Loucy (cell line): ENCODE measurements around the gene WDR17.

ENCODE experiments used
- H2AFZ ChIP-seq: fragments of 200-600 bp; sonication (generic); 2 replicates; pipeline ENCODE4 v1.6.0; 2016; ENCODE audit warnings: antibody characterized with exemption, mild to moderate bottlenecking, low read length, moderate library complexity
- H3F3A ChIP-seq: fragments of 200-600 bp; 2 replicates; pipeline ENCODE4 v1.6.0; 2016; ENCODE audit warnings: antibody characterized with exemption, low read depth, mild to moderate bottlenecking
- H3K27me3 ChIP-seq: fragments of 200-600 bp; sonication (generic); 2 replicates; pipeline ENCODE4 v1.6.1; 2014; ENCODE audit warnings: low read length, mild to moderate bottlenecking; ENCODE audit not compliant: insufficient read depth, poor library complexity, severe bottlenecking
- H3K36me3 ChIP-seq: fragments of 200-600 bp; sonication (generic); 2 replicates; pipeline ENCODE4 v1.6.1; 2016; ENCODE audit warnings: low read length; ENCODE audit not compliant: insufficient read depth
- H3K4me1 ChIP-seq: fragments of 200-600 bp; sonication (generic); 2 replicates; pipeline ENCODE4 v1.5.1; 2014; ENCODE audit warnings: low read length, mild to moderate bottlenecking; ENCODE audit not compliant: insufficient read depth, poor library complexity, severe bottlenecking
- H3K4me2 ChIP-seq: fragments of 200-600 bp; sonication (generic); 2 replicates; pipeline ENCODE4 v1.6.0; 2014; ENCODE audit warnings: antibody characterized with exemption, low read length, low read depth, mild to moderate bottlenecking; ENCODE audit not compliant: poor library complexity, severe bottlenecking
- H3K4me3 ChIP-seq: fragments of 200-600 bp; sonication (generic); 2 replicates; pipeline ENCODE4 v1.5.1; 2014; ENCODE audit warnings: low read length, mild to moderate bottlenecking, mixed read lengths; ENCODE audit not compliant: poor library complexity, severe bottlenecking
- H3K79me2 ChIP-seq: fragments of 200-600 bp; sonication (generic); 2 replicates; pipeline ENCODE4 v1.6.1; 2014; ENCODE audit warnings: low read length; ENCODE audit not compliant: insufficient read depth
- H3K9ac ChIP-seq: fragments of 200-600 bp; sonication (generic); 2 replicates; pipeline ENCODE4 v1.6.0; 2014; ENCODE audit warnings: mild to moderate bottlenecking, low read depth, low read length, moderate library complexity; ENCODE audit not compliant: poor library complexity, severe bottlenecking
- H3K9me2 ChIP-seq: fragments of 200-600 bp; sonication (generic); replicated peaks from 2 replicates; pipeline ENCODE4 v1.6.1; 2016; ENCODE audit warnings: low read depth, low read length, mixed read lengths
- H3K9me3 ChIP-seq: fragments of 200-600 bp; sonication (generic); 2 replicates; pipeline ENCODE4 v1.6.1; 2014; ENCODE audit warnings: mild to moderate bottlenecking, antibody characterized with exemption, low read length, low read depth; ENCODE audit not compliant: insufficient read depth
- H4K20me1 ChIP-seq: fragments of 200-600 bp; sonication (generic); 2 replicates; pipeline ENCODE4 v1.6.0; 2014; ENCODE audit warnings: antibody characterized with exemption, low read length, mild to moderate bottlenecking; ENCODE audit not compliant: insufficient read depth, poor library complexity, severe bottlenecking
- EZH2phosphoT487 ChIP-seq: fragments of 200-600 bp; IDR thresholded peaks from 2 replicates; pipeline ENCODE4 v1.6.1; 2018; ENCODE audit warnings: antibody characterized with exemption, mild to moderate bottlenecking, moderate library complexity, borderline replicate concordance
- TF ChIP-seq, protein P1 (sequence below): fragments of 200-600 bp; sonication (generic); conservative IDR thresholded peaks from 2 replicates; pipeline ENCODE4 v1.5.1; 2014; ENCODE audit warnings: mild to moderate bottlenecking, antibody characterized with exemption, low read length

The WDR17 gene

DNA sequence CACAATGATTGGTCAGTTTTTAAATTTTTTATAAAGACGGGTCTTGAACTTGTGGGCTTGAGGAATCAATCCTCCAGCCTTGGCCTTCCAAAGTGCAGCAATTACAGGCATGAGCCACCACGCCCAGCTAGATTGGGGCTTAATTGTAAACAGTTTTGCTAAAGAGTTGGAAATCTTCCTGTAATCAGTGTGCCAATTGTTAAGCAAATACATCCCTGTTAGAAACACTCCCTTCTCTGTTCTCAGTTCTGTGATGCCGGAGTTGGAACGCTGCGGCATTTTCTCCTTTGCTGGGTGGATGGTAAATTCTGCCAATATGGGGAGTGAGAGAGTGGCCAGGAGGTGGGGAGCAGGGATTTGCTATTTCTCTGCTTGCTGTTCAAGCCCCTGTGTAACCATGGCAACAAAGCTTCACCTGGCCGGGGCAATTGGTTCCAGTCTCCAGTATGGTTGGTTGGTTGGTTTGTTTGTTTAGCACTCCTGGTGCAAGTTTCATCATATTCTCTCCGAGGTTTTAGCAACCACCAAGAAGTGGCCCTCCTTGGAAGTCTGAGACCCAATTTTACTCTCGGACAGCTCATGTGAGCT lies 132.8 kb downstream of the WDR17 start:
- H3K9me2 ChIP-seq, result no peaks in the 10 kb centered on the region
- H2AFZ ChIP-seq, result no peak overlapping the region
- H3K9ac ChIP-seq, result no peak overlapping the region
- no peaks in the 10 kb centered on the region for H3K79me2 ChIP-seq
- no peaks in the 10 kb centered on the region for H3K9me3 ChIP-seq
- H3K4me2 ChIP-seq, result no peak overlapping the region
- no peaks in the 10 kb centered on the region for H4K20me1 ChIP-seq
- H3K4me1 ChIP-seq, result peaks cover 3% of the 10 kb centered on the region
- H3K27me3 ChIP-seq, result peaks cover 6% of the 10 kb centered on the region
- TF ChIP-seq EZH2phosphoT487, result no peak
- TF ChIP-seq, protein P1, sequence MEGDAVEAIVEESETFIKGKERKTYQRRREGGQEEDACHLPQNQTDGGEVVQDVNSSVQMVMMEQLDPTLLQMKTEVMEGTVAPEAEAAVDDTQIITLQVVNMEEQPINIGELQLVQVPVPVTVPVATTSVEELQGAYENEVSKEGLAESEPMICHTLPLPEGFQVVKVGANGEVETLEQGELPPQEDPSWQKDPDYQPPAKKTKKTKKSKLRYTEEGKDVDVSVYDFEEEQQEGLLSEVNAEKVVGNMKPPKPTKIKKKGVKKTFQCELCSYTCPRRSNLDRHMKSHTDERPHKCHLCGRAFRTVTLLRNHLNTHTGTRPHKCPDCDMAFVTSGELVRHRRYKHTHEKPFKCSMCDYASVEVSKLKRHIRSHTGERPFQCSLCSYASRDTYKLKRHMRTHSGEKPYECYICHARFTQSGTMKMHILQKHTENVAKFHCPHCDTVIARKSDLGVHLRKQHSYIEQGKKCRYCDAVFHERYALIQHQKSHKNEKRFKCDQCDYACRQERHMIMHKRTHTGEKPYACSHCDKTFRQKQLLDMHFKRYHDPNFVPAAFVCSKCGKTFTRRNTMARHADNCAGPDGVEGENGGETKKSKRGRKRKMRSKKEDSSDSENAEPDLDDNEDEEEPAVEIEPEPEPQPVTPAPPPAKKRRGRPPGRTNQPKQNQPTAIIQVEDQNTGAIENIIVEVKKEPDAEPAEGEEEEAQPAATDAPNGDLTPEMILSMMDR, result no peak
- no peaks in the 10 kb centered on the region for H3F3A ChIP-seq
- H3K4me3 ChIP-seq, result no peak overlapping the region
- no peaks in the 10 kb centered on the region for H3K36me3 ChIP-seq

DNA sequence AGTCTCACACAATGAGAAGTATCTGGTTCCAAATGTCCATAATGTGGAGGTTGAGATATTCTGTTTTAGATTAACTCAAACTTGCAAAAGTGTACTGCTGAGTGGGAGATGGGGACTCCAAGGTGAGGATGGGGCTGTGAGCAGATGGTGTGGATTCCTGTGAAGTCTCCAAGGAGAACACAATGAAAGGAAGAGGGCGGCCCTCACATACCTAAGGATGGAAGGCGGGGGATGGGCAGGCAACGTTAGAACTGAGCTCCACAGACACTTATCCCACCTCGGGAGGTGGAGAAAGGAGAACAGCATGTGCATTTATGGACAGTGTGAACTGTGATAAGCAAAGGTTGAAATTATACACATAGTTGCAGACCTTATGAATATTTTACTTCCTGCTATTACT lies 139.7 kb downstream of the WDR17 start:
- no peaks in the 10 kb centered on the region for H3K4me1 ChIP-seq
- H3K27me3 ChIP-seq, result no peaks in the 10 kb centered on the region
- no peak overlapping the region for H2AFZ ChIP-seq
- H3K4me2 ChIP-seq, result no peak overlapping the region
- H4K20me1 ChIP-seq, result no peaks in the 10 kb centered on the region
- H3K9me2 ChIP-seq, result no peaks in the 10 kb centered on the region
- no peak overlapping the region for H3K4me3 ChIP-seq
- H3K9me3 ChIP-seq, result no peaks in the 10 kb centered on the region
- H3K79me2 ChIP-seq, result no peaks in the 10 kb centered on the region
- no peak for TF ChIP-seq EZH2phosphoT487
- no peaks in the 10 kb centered on the region for H3F3A ChIP-seq
- H3K36me3 ChIP-seq, result no peaks in the 10 kb centered on the region
- no peak overlapping the region for H3K9ac ChIP-seq

DNA sequence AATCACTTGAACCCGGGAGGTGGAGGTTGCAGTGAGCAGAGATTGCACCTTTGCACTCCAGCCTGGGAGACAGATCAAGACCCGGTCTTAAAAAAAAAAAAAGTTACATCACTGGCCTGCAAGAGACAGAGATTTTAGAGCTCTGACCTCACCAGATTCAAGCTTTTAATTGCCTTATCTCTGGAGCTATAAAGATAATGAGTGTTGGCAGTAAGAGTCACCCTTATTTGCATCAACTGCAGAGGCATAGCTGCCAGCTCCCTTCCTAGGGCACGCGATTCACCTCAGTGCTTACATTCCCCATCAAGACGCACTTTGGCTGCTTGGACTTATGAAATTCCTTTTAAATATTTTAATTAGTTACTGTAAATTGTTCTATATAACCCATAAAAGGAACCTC lies 142.2 kb downstream of the WDR17 start:
- H3K4me2 ChIP-seq, result no peak overlapping the region
- no peaks in the 10 kb centered on the region for H3F3A ChIP-seq
- no peaks in the 10 kb centered on the region for H3K79me2 ChIP-seq
- H2AFZ ChIP-seq, result no peak overlapping the region
- H3K9me3 ChIP-seq, result no peaks in the 10 kb centered on the region
- no peaks in the 10 kb centered on the region for H3K4me1 ChIP-seq
- no peak overlapping the region for H3K9ac ChIP-seq
- H3K9me2 ChIP-seq, result no peaks in the 10 kb centered on the region
- no peaks in the 10 kb centered on the region for H4K20me1 ChIP-seq
- TF ChIP-seq, protein P1, result no peak
- TF ChIP-seq EZH2phosphoT487, result no peak
- H3K36me3 ChIP-seq, result no peaks in the 10 kb centered on the region
- H3K4me3 ChIP-seq, result no peak overlapping the region
- no peaks in the 10 kb centered on the region for H3K27me3 ChIP-seq

DNA sequence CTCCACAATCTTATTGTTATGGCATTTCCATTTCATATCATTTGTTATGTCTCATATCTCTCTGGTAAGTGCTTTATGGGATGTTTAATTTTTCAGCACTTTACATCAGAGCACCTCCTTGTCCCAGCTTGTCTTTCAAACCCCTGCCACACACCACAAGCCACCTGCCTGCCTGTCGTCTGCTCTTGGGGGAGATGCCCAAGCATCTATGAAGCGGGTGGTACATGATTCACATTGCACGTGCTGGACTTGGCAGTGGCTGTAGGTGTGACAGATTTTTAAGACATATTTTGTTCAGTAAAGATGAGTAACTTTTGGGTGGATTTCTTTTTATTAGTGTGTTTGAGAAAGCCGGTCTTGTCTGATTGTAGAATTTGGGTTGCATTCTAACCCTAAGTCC lies 143.9 kb downstream of the WDR17 start:
- no peaks in the 10 kb centered on the region for H3K4me1 ChIP-seq

More for the DNA sequence above, 143.9 kb downstream of the WDR17 start:
- Histone ChIP-seq H4K20me1 (no peaks in the 10 kb centered on the region), H3K9me3 (no peaks in the 10 kb centered on the region), H3K27me3 (no peaks in the 10 kb centered on the region), H3K4me3 (no peak overlapping the region), H3F3A (no peaks in the 10 kb centered on the region), H3K36me3 (no peaks in the 10 kb centered on the region), H3K4me2 (no peak overlapping the region), H3K9me2 (no peaks in the 10 kb centered on the region), H3K9ac (no peak overlapping the region), H2AFZ (no peak overlapping the region), H3K79me2 (no peaks in the 10 kb centered on the region)
- TF ChIP-seq, protein P1, result no peak
- TF ChIP-seq EZH2phosphoT487, result no peak
